Duodenal mucosa (tissue), 2 donors: Measurements from ENCODE around the gene RABGAP1.

Experiments used
- H3K27ac ChIP-seq: one replicate; pipeline ENCODE4 v1.7.0; 2013; ENCODE audit warnings: low read depth, low read length
- H3K27me3 ChIP-seq, 2 donors: one replicate each; pipeline ENCODE4 v1.7.0; 2013; ENCODE audit warnings: low read length in 2 of 2, control low read depth in 1 of 2; ENCODE audit not compliant: insufficient read depth in 2 of 2, control insufficient read depth in 1 of 2
- H3K36me3 ChIP-seq, 2 donors: one replicate each; pipeline ENCODE4 v1.7.0; 2013; ENCODE audit warnings: low read length in 2 of 2, control low read depth in 1 of 2; ENCODE audit not compliant: insufficient read depth in 2 of 2, control insufficient read depth in 1 of 2
- H3K4me1 ChIP-seq, 2 donors: one replicate each; pipeline ENCODE4 v1.7.0; 2013; ENCODE audit warnings: low read length in 2 of 2, control low read depth in 1 of 2; ENCODE audit not compliant: insufficient read depth in 2 of 2, control insufficient read depth in 1 of 2
- H3K4me3 ChIP-seq, 2 donors: one replicate each; pipeline ENCODE4 v1.7.0; 2013; ENCODE audit warnings: low read length in 2 of 2, low read depth in 1 of 2
- H3K9ac ChIP-seq, 2 donors: one replicate each; pipeline ENCODE4 v1.7.0; 2013; ENCODE audit warnings: low read length in 2 of 2, low read depth in 1 of 2
- H3K9me3 ChIP-seq, 2 donors: one replicate each; pipeline ENCODE4 v1.7.0; 2013; ENCODE audit warnings: low read length in 2 of 2, control low read depth in 1 of 2; ENCODE audit not compliant: control insufficient read depth in 1 of 2

The RABGAP1 gene

DNA sequence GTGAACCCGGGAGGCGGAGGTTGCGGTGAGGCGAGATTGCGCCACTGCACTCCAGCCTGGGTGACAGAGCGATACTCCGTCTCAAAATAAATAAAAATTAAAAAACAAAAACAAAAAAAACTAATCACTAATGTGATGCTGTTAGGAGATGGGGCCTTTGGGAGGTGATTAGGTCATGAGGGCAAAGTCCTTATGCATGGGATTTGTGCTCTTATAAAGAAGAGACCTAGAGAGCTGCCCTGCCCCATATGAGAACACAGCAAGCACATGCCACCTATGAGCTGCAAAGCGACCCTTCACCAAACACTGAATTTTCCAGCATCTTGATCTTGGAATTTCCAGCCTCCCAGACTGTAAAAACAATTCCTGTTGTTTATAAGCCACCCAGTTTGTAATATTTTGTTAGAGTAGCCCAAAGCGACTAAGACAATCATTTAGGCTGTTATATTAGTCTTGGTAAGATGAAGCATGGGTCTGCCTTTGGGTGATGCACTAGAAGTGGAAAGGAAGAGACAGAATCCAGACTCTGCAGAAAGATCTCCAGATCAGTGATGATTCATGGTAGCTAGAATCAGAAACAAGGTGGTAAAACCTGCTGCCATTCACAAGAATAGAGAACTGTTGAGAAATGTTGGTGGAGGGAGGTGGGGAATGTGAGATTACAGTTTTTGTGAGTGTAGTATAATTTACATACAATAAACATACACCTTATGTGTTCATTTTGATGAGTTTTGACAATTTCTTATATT, 118.8 kb downstream of the RABGAP1 start:
- no peaks in the 10 kb centered on the region for H3K4me1 ChIP-seq
- no peak overlapping the region for H3K27ac ChIP-seq
- H3K36me3 ChIP-seq, result peaks cover 0 to 9% of the 10 kb centered on the region in 2 donors
- H3K9me3 ChIP-seq, result no peaks in the 10 kb centered on the region
- no peak overlapping the region for H3K4me3 ChIP-seq
- no peaks in the 10 kb centered on the region for H3K27me3 ChIP-seq
- H3K9ac ChIP-seq, result no peak overlapping the region

DNA sequence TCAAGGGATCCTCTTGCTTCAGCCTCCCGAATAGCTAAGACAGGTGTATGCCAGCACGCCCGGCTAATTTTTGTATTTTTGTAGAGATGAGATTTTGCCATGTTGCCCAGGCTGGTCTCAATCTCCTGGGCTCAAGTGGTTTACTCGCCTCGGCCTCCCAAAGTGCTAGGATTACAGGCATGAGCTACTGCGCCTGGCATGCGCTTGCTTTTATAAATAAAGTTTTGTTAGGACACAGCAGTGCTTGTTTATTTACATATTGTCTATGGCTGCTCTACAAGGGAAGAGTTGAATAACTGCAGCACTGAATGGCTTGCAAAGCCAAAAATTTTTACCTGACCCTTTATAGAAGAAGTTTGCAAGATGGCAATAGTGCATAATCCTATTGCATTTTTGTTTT, 120.4 kb downstream of the RABGAP1 start:
- Histone ChIP-seq H3K27me3 (no peaks in the 10 kb centered on the region), H3K27ac (no peak overlapping the region), H3K36me3 (peaks cover 11 to 12% of the 10 kb centered on the region in 2 donors), H3K4me3 (no peak overlapping the region), H3K9ac (no peak overlapping the region), H3K9me3 (no peaks in the 10 kb centered on the region), H3K4me1 (no peaks in the 10 kb centered on the region)

GRCh38 chr9:123062351-123063176, 121.7 kb downstream of the RABGAP1 start:
- H3K27ac ChIP-seq, result no peak overlapping the region
- H3K4me1 ChIP-seq, result no peaks in the 10 kb centered on the region
- no peak overlapping the region for H3K9ac ChIP-seq
- no peaks in the 10 kb centered on the region for H3K27me3 ChIP-seq
- H3K9me3 ChIP-seq, result no peaks in the 10 kb centered on the region
- peaks cover 20 to 24% of the 10 kb centered on the region in 2 donors for H3K36me3 ChIP-seq
- no peak overlapping the region for H3K4me3 ChIP-seq

GRCh38 chr9:123063177-123063598, 122.4 kb downstream of the RABGAP1 start:
- H3K27me3 ChIP-seq, result no peaks in the 10 kb centered on the region
- H3K9ac ChIP-seq, result no peak overlapping the region
- H3K4me3 ChIP-seq, result no peak overlapping the region
- no peaks in the 10 kb centered on the region for H3K4me1 ChIP-seq
- no peak overlapping the region for H3K27ac ChIP-seq
- H3K36me3 ChIP-seq, result peaks cover 23 to 24% of the 10 kb centered on the region in 2 donors
- H3K9me3 ChIP-seq, result no peaks in the 10 kb centered on the region

DNA sequence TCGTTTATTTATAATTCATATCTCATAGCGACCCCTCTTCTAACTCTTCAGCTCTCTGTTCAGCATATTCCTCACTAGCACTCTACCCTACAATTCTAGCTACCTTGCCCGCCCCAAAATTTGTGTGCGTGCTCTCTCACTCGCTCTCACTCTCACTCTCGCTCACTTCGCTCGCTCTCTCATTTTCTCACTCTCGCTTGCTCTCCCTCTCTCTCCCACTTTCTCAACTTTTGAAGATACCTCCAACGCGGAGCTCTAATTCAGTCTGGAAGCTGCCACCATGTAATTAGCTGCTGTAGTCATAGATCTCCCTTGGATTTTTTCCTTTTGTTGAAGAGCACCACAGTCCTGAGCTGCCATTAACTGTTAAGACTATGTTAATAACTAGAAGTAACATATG, 123.1 kb downstream of the RABGAP1 start:
- peaks cover 23 to 24% of the 10 kb centered on the region in 2 donors for H3K36me3 ChIP-seq
- H3K9ac ChIP-seq, result no peak overlapping the region
- no peak overlapping the region for H3K27ac ChIP-seq
- no peaks in the 10 kb centered on the region for H3K4me1 ChIP-seq
- H3K27me3 ChIP-seq, result no peaks in the 10 kb centered on the region
- no peaks in the 10 kb centered on the region for H3K9me3 ChIP-seq
- no peak overlapping the region for H3K4me3 ChIP-seq

GRCh38 chr9:123064716-123065115, 123.9 kb downstream of the RABGAP1 start:
- Histone ChIP-seq H3K4me1 (no peaks in the 10 kb centered on the region), H3K27me3 (no peaks in the 10 kb centered on the region), H3K27ac (no peak overlapping the region), H3K4me3 (no peak overlapping the region), H3K9me3 (no peaks in the 10 kb centered on the region), H3K36me3 (peaks cover 23 to 24% of the 10 kb centered on the region in 2 donors), H3K9ac (no peak overlapping the region)

DNA sequence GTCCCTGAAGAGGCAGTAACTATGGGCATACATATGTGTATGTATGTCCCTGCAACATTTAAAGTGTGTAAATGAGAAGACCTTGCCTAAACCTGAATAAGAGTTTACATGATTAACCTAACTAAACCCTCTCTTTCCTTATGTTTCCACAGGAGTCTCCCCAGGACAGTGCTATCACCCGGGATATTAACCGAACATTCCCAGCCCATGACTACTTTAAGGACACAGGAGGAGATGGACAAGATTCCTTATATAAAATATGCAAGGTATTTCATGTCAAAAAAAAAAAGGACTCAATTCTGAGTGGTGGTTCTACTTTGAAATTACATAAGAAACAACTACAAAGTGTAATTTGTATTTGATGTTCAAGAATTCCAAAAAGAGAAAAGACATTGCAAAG, 124.4 kb downstream of the RABGAP1 start:
- no peaks in the 10 kb centered on the region for H3K27me3 ChIP-seq
- H3K9ac ChIP-seq, result no peak overlapping the region
- H3K27ac ChIP-seq, result no peak overlapping the region
- H3K9me3 ChIP-seq, result no peaks in the 10 kb centered on the region
- peaks cover 23 to 25% of the 10 kb centered on the region in 2 donors for H3K36me3 ChIP-seq
- H3K4me1 ChIP-seq, result no peaks in the 10 kb centered on the region
- H3K4me3 ChIP-seq, result no peak overlapping the region

DNA sequence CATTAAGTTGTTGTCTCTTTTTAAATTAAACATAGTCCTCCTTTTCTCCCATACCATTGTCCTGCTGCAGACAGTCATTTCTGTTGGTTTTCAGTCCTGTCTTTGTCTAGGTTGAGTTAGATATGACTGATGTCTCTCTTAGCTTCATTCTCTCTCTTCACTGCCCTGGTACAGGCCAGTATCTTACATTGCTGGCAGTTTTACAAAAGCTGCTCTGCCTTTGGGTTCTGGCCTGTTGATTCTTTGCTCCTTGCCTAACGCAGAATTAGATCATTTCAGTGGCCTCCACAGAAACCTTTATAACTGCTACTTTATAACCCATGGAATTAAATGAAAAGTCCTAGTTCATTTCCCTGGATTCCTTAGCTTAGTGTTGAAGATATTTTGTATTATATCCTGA, 126.3 kb downstream of the RABGAP1 start:
- H3K36me3 ChIP-seq, result peaks cover 23 to 26% of the 10 kb centered on the region in 2 donors
- H3K27ac ChIP-seq, result no peak overlapping the region
- no peaks in the 10 kb centered on the region for H3K9me3 ChIP-seq
- no peaks in the 10 kb centered on the region for H3K27me3 ChIP-seq
- no peak overlapping the region for H3K9ac ChIP-seq
- peaks cover 0 to 6% of the 10 kb centered on the region in 2 donors for H3K4me1 ChIP-seq
- H3K4me3 ChIP-seq, result no peak overlapping the region

DNA sequence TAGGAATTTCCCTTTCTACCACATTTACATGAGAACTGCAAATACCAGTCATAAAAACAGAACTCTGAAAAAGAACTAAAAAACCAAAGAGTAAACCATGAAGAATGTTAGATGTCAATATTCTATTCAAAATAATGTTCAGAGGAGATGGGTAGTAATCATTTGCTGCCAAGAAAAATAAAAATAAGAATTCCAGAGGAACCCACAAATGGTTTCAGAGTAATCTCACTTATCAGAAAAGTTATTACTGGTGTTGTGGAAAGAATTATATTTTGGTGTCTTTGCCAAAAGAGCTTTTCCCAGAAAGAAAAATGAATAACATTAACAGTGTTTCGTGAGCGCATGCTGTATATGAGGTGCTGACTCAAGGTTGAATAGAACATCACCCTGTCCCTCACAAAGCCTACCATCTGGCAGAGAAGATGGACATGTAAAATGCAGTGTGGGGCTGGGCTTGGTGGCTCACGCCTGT, 128.2 kb downstream of the RABGAP1 start:
- Histone ChIP-seq H3K27ac (no peak overlapping the region), H3K9ac (no peak overlapping the region), H3K27me3 (no peaks in the 10 kb centered on the region), H3K9me3 (no peaks in the 10 kb centered on the region), H3K36me3 (peaks cover 23 to 34% of the 10 kb centered on the region in 2 donors), H3K4me1 (peaks cover 0 to 6% of the 10 kb centered on the region in 2 donors), H3K4me3 (no peak overlapping the region)

DNA sequence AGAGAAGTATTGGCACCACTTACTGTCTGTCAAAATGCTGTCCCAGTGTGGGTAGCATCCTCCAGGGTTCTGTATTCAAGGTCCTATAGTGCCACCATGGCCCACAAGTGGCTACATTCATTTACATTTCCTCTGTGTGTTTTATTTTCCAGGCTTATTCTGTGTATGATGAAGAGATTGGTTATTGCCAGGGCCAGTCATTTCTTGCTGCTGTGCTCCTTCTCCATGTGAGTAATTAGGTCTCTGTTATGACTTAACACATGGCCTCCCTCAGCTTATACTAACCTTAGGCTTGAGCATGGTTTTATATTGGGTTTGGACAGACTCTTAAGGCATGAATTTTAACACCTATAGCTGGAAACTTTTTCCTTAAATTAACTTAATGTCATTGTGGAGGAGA, 129.4 kb downstream of the RABGAP1 start:
- no peak overlapping the region for H3K9ac ChIP-seq
- H3K4me3 ChIP-seq, result no peak overlapping the region
- peaks cover 18 to 41% of the 10 kb centered on the region in 2 donors for H3K36me3 ChIP-seq
- H3K4me1 ChIP-seq, result peaks cover 0 to 6% of the 10 kb centered on the region in 2 donors
- H3K27me3 ChIP-seq, result no peaks in the 10 kb centered on the region
- H3K27ac ChIP-seq, result no peak overlapping the region
- H3K9me3 ChIP-seq, result no peaks in the 10 kb centered on the region
